Activated B cell treated with CpG ODN at 0.5 μM for 24 hours (primary cell): Measurements from ENCODE around the gene ERICH6B. TPM values are rescaled to one million over a fixed set of nuclear protein-coding genes. Genes with fewer than 3 reads are reported as not detected.

ENCODE experiments used
- ATAC-seq: fragments of 200-7000 bp; cut with Tn5 transposase; one replicate; pipeline ENCODE4 v1.10.0; 2021; ENCODE audit warnings: low read depth, mild to moderate bottlenecking, moderate library complexity
- CTCF ChIA-PET: fragments of 350-600 bp; sonication (Branson Sonifier 250); formaldehyde crosslinking; loops from one replicate; lab custom pipeline; 2021; ENCODE audit warnings: antibody characterized with exemption; lab: Charles Lee
- POLR2A ChIA-PET: fragments of 350-600 bp; sonication (Branson Sonifier 250); formaldehyde crosslinking; loops from one replicate; lab custom pipeline; 2021; ENCODE audit warnings: antibody characterized with exemption; lab: Charles Lee
- DNase-seq: peaks from one replicate; pipeline ENCODE4 v3.0.0; 2022
- H3K27ac Mint-ChIP-seq: one replicate; pipeline ENCODE4 v1.8.0; 2020; ENCODE audit warnings: mixed read lengths
- H3K27me3 Mint-ChIP-seq: one replicate; pipeline ENCODE4 v1.8.0; 2021; ENCODE audit warnings: mixed read lengths
- H3K36me3 Mint-ChIP-seq: one replicate; pipeline ENCODE4 v1.8.0; 2021; ENCODE audit warnings: low read depth, mixed read lengths
- H3K4me1 Mint-ChIP-seq: one replicate; pipeline ENCODE4 v1.8.0; 2021; ENCODE audit warnings: mixed read lengths
- H3K4me3 Mint-ChIP-seq: one replicate; pipeline ENCODE4 v1.8.0; 2020; ENCODE audit warnings: mild to moderate bottlenecking, mixed read lengths
- H3K9me3 Mint-ChIP-seq: one replicate; pipeline ENCODE4 v1.8.0; 2020; ENCODE audit warnings: mixed read lengths
- CTCF ChIP-seq: fragments of 200-600 bp; IDR thresholded peaks from one replicate; pipeline ENCODE4 v1.8.0; 2022; ENCODE audit warnings: antibody characterized with exemption, mild to moderate bottlenecking
- intact Hi-C: fragments of 100-400 bp; cut with micrococcal nuclease; formaldehyde crosslinking; loops from one replicate; pipeline ENCODE4 v1.15.1; 2024
- total RNA-seq: library from RNA; stranded (reverse); gene quantifications from 2 replicates; pipeline ENCODE4 v1.2.3, GENCODE V29; 2022

Gene ERICH6B
- total RNA-seq, 1 donor from 2014 or later = not detected

- Mint-ChIP-seq H3K4me3 (no peak overlapping the region), H3K27me3 (peaks cover 16% of the 10 kb centered on the region), H3K27ac (no peak overlapping the region), H3K4me1 (no peaks in the 10 kb centered on the region), H3K9me3 (no peaks in the 10 kb centered on the region), H3K36me3 (no peaks in the 10 kb centered on the region)
- ChIA-PET POLR2A (no interaction called here), CTCF (no interaction called here)
- intact Hi-C loops = no loop called here
- no peak for ATAC-seq
- DNase-seq = no peak
- TF ChIP-seq CTCF = no peak
Measured at GRCh38 chr13:45592758-45593157, 22.8 kb downstream of the ERICH6B start.

DNA sequence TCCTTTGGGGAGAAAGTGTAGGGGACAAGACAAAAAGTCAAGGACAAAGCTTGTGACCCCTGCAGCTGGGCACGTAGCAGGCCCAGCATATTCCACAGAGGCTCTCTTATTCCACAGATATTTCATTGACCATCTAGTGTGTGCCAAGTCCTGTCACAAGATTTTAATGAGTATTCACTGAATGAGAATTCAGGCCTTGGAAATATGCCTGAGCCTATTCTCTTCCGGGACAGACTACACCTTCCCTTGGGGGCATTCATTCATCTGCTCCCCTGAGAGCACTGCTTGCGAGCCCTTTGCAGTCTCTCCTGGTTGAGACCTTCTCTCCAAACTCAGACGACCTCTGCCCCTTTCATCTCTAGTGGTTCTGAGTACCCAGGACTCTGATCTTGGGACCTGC is 25.5 kb downstream of the ERICH6B start:
- ATAC-seq (no peak), DNase-seq (no peak)
- no peaks in the 10 kb centered on the region for H3K9me3 Mint-ChIP-seq
- peaks cover 14% of the 10 kb centered on the region for H3K27me3 Mint-ChIP-seq
- H3K36me3 Mint-ChIP-seq = no peaks in the 10 kb centered on the region
- CTCF ChIA-PET = no interaction called here
- POLR2A ChIA-PET = no interaction called here
- no peaks in the 10 kb centered on the region for H3K4me1 Mint-ChIP-seq
- no peak overlapping the region for H3K27ac Mint-ChIP-seq
- no peak overlapping the region for H3K4me3 Mint-ChIP-seq
- no peak for TF ChIP-seq CTCF
- intact Hi-C loops = no loop called here

DNA sequence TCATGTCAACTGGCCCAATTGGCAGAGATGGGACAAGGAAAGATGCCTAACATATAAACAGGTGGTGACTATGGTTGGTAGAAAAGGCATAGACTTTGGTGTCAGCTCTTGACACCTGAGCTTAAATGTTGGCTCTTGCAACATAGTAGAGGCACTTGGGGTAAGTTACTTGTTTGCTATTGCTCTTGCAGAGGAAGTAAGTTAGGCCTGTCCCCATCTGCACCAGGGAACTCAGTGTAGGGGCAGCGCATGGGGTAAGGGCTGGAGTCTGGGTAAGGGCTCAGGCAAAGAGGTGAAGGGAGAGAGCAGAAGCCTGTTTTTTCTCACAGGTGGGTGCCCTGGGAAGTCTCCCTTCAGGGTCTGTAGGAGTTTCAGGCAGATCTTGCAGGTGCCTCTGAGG is 27.6 kb downstream of the ERICH6B start:
- peaks cover 13% of the 10 kb centered on the region for H3K27me3 Mint-ChIP-seq
- intact Hi-C loops = no loop called here
- no peaks in the 10 kb centered on the region for H3K36me3 Mint-ChIP-seq
- H3K4me1 Mint-ChIP-seq = no peaks in the 10 kb centered on the region
- no peak overlapping the region for H3K27ac Mint-ChIP-seq
- H3K9me3 Mint-ChIP-seq = peaks cover 3% of the 10 kb centered on the region
- DNase-seq = no peak
- ChIA-PET CTCF (no interaction called here), POLR2A (no interaction called here)
- no peak overlapping the region for H3K4me3 Mint-ChIP-seq
- ATAC-seq = no peak
- no peak for TF ChIP-seq CTCF

DNA sequence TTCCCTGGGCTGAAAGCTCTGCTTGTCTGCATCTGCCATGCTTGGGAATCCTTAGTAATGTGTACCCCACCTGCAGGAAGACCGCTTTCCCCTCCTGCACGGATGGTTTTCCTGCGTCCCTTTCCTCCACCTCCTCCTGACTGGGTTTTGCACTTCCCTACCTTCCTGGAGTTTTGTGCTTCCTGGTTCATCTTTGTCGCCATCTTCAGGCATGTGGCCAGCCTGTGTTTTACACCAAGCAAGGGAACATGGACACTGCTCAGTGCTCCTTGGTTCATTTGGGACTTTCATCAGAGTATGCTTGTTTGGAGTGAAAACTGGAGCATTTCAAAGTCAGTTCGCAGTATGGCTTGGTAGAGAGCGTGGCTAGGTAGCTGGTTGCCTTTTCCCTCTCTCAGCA is 30.7 kb downstream of the ERICH6B start:
- Mint-ChIP-seq H3K4me1 (no peaks in the 10 kb centered on the region), H3K4me3 (no peak overlapping the region), H3K27me3 (peaks cover 11% of the 10 kb centered on the region), H3K9me3 (peaks cover 3% of the 10 kb centered on the region), H3K36me3 (no peaks in the 10 kb centered on the region), H3K27ac (no peak overlapping the region)
- ATAC-seq = no peak
- TF ChIP-seq CTCF = no peak
- POLR2A ChIA-PET = no interaction called here
- CTCF ChIA-PET = no interaction called here
- intact Hi-C loops = no loop called here
- DNase-seq = no peak

GRCh38 chr13:45582408-45583076 is 33.0 kb downstream of the ERICH6B start:
- CTCF ChIA-PET = no interaction called here
- intact Hi-C loops = no loop called here
- Mint-ChIP-seq H3K27ac (no peak overlapping the region), H3K27me3 (peaks cover 13% of the 10 kb centered on the region), H3K4me3 (no peak overlapping the region), H3K9me3 (peaks cover 3% of the 10 kb centered on the region), H3K4me1 (no peaks in the 10 kb centered on the region), H3K36me3 (no peaks in the 10 kb centered on the region)
- ATAC-seq (no peak), DNase-seq (no peak)
- TF ChIP-seq CTCF = no peak
- POLR2A ChIA-PET = no interaction called here
